HCT116 (cell line): ENCODE measurements around the gene MST1R. TPM values are rescaled to one million over a fixed set of nuclear protein-coding genes. Genes with fewer than 3 reads are reported as not detected.

Source experiments
- ATAC-seq: fragments of 200-7000 bp; cut with Tn5 transposase; 2 replicates; pipeline ENCODE4 v1.9.1; 2020; ENCODE audit warnings: mild to moderate bottlenecking, moderate library complexity
- BruUV-seq: library from RNA; stranded (reverse); fragments of 400-500 nt; replicated peaks from 2 replicates; lab custom pipeline; 2021; lab: Mats Ljungman, UMichigan
- CTCF ChIA-PET: fragments of 300-600 bp; sonication (Branson Sonifier 250); formaldehyde crosslinking; loops from one replicate; lab custom pipeline; 2021; ENCODE audit warnings: antibody characterized with exemption; lab: Charles Lee
- POLR2A ChIA-PET: fragments of 300-600, 350-600 bp; sonication (Branson Sonifier 250); formaldehyde crosslinking; loops from one replicate; lab custom pipeline; 2021; ENCODE audit warnings: antibody characterized with exemption; lab: Charles Lee
- RAD21 ChIA-PET, 2 experiments: fragments of 300-600 bp; sonication (Branson Sonifier 250); formaldehyde crosslinking; loops; one replicate each; lab custom pipeline; 2023; ENCODE audit warnings: low total read pairs in 2 of 2; ENCODE audit not compliant: uncharacterized antibody in 2 of 2, unreplicated experiment in 2 of 2, low non-redundant PET in 1 of 2; lab: Charles Lee
- DNase-seq: peaks from one replicate; pipeline ENCODE4 v3.0.0-alpha.2; 2010; ENCODE audit warnings: low read depth, low spot score
- H2AFZ ChIP-seq: fragments of 200-600 bp; shearing (Covaris generic), sonication (generic); 2 replicates; pipeline ENCODE4 v1.6.1; 2017; ENCODE audit warnings: low read depth, mixed run types, mixed read lengths, antibody characterized with exemption, low read length; ENCODE audit not compliant: poor library complexity, severe bottlenecking
- H3K27ac ChIP-seq: 2 replicates; pipeline ENCODE4 v1.5.1; 2012; ENCODE audit warnings: low read depth, low read length
- H3K27me3 ChIP-seq: fragments of 200-600 bp; sonication (generic); 2 replicates; pipeline ENCODE4 v1.6.1; 2016; ENCODE audit warnings: mixed run types, low read length, mixed read lengths; ENCODE audit not compliant: insufficient read depth
- H3K36me3 ChIP-seq, 2 experiments: fragments of 200-500 bp in 1 of 2; fragments of 200-600 bp in 1 of 2; sonication (Bioruptor generic) in 1 of 2; sonication (generic) in 1 of 2; 2 replicates each; pipeline versions ENCODE4 v1.5.1 to v1.6.1; 2014 to 2016; ENCODE audit warnings: low read length in 2 of 2, inconsistent platforms in 1 of 2, mixed read lengths in 1 of 2, mixed run types in 1 of 2; ENCODE audit not compliant: insufficient read depth in 2 of 2, control insufficient read depth in 1 of 2
- H3K4me1 ChIP-seq, 2 experiments: fragments of 200-600 bp in 1 of 2; sonication (generic) in 1 of 2; 2 replicates each; pipeline versions ENCODE4 v1.5.1 to v1.6.1; 2012 to 2017; ENCODE audit warnings: low read length in 2 of 2, inconsistent platforms in 1 of 2, mild to moderate bottlenecking in 1 of 2, mixed read lengths in 1 of 2, mixed run types in 1 of 2, moderate library complexity in 1 of 2; ENCODE audit not compliant: insufficient read depth in 2 of 2, control insufficient read depth in 1 of 2
- H3K4me2 ChIP-seq: fragments of 200-600 bp; sonication (generic); 2 replicates; pipeline ENCODE4 v1.6.1; 2017; ENCODE audit warnings: mixed run types, low read length, mixed read lengths
- H3K4me3 ChIP-seq, 2 experiments: fragments of 200-600 bp in 1 of 2; sonication (generic) in 1 of 2; replicated peaks in 1 of 2; 2 replicates each; pipeline ENCODE4 v1.5.1; 2011 to 2016; ENCODE audit warnings: low read length in 2 of 2, control low read depth in 1 of 2, low read depth in 1 of 2, mild to moderate bottlenecking in 1 of 2, mixed read lengths in 1 of 2, mixed run types in 1 of 2
- H3K79me2 ChIP-seq: fragments of 200-600 bp; sonication (generic); 2 replicates; pipeline ENCODE4 v1.6.1; 2017; ENCODE audit warnings: mild to moderate bottlenecking, mixed run types, low read length, moderate library complexity, mixed read lengths; ENCODE audit not compliant: insufficient read depth
- H3K9ac ChIP-seq: fragments of 200-600 bp; sonication (generic); 2 replicates; pipeline ENCODE4 v1.6.1; 2016; ENCODE audit warnings: low read length, mixed read lengths
- H3K9me2 ChIP-seq: fragments of 200-600 bp; sonication (generic), shearing (Covaris generic); 2 replicates; pipeline ENCODE4 v1.6.1; 2017; ENCODE audit warnings: mixed run types, mild to moderate bottlenecking, moderate library complexity; ENCODE audit not compliant: insufficient read depth
- H3K9me3 ChIP-seq, 2 experiments: fragments of 200-500 bp in 1 of 2; fragments of 200-600 bp in 1 of 2; sonication (Bioruptor generic) in 1 of 2; sonication (generic) in 1 of 2; 2 replicates each; pipeline ENCODE4 v1.6.1; 2014 to 2017; ENCODE audit warnings: low read length in 2 of 2, mixed read lengths in 2 of 2, inconsistent platforms in 1 of 2, low read depth in 1 of 2, mild to moderate bottlenecking in 1 of 2, mixed run types in 1 of 2, moderate library complexity in 1 of 2; ENCODE audit not compliant: control insufficient read depth in 1 of 2, insufficient read depth in 1 of 2
- H4K20me1 ChIP-seq: fragments of 200-600 bp; sonication (generic), shearing (Covaris generic); 2 replicates; pipeline ENCODE4 v1.6.1; 2017; ENCODE audit warnings: mixed run types, mild to moderate bottlenecking, moderate library complexity; ENCODE audit not compliant: insufficient read depth
- ATF3 ChIP-seq: IDR thresholded peaks from 2 replicates; pipeline ENCODE4 v1.6.1; 2012
- CTCF ChIP-seq, 3 experiments: fragments of 200-600 bp in 1 of 3; sonication (generic) in 1 of 3; IDR thresholded peaks in 2 of 3; conservative IDR thresholded peaks in 1 of 3; 2 replicates each; pipeline ENCODE4 v1.5.1; 2012 to 2017; ENCODE audit warnings: low read depth in 2 of 3, low read length in 2 of 3, antibody characterized with exemption in 1 of 3, borderline replicate concordance in 1 of 3, control low read depth in 1 of 3, mild to moderate bottlenecking in 1 of 3, mixed read lengths in 1 of 3, mixed run types in 1 of 3, moderate library complexity in 1 of 3; ENCODE audit not compliant: insufficient read depth in 1 of 3
- MAX ChIP-seq: IDR thresholded peaks from 2 replicates; pipeline ENCODE4 v1.6.1; 2012
- REST ChIP-seq: IDR thresholded peaks from 2 replicates; pipeline ENCODE4 v1.6.1; 2012; ENCODE audit warnings: low read depth
- SP1 ChIP-seq: IDR thresholded peaks from 2 replicates; pipeline ENCODE4 v1.6.1; 2012; ENCODE audit warnings: low read depth
- SRF ChIP-seq: IDR thresholded peaks from 2 replicates; pipeline ENCODE4 v1.6.1; 2012; ENCODE audit warnings: low read depth
- TCF7L2 ChIP-seq: IDR thresholded peaks from 2 replicates; pipeline ENCODE4 v1.7.0; 2011; ENCODE audit warnings: borderline replicate concordance, inconsistent platforms; ENCODE audit not compliant: insufficient read depth, insufficient read length; ENCODE audit errors: extremely low read depth
- intact Hi-C: fragments of 100-400 bp; cut with micrococcal nuclease; formaldehyde crosslinking; loops from 2 replicates; pipeline ENCODE4 v1.10.0; 2022
- total RNA-seq: library from RNA; stranded (reverse); gene quantifications from one replicate; pipeline ENCODE4 v1.2.1, GENCODE V29; 2021; ENCODE audit not compliant: unreplicated experiment

Gene MST1R
- total RNA-seq, 1 experiment from 2014 or later = 113 TPM

GRCh38 chr3:49916686-49917085 is 13.0 kb upstream of the MST1R start:
- BruUV-seq = no TSS peak
- no peak overlapping the region for H3K4me2 ChIP-seq
- H3K79me2 ChIP-seq = no peaks in the 10 kb centered on the region
- POLR2A ChIA-PET = no interaction called here
- RAD21 ChIA-PET = no interaction called here
- H3K4me3 ChIP-seq = no peak overlapping the region
- ATAC-seq (no peak), DNase-seq (no peak)
- H3K9ac ChIP-seq = no peak overlapping the region
- no peak for TF ChIP-seq MAX
- TF ChIP-seq TCF7L2 = no peak
- no peak for TF ChIP-seq SP1
- TF ChIP-seq CTCF (IDR thresholded peaks at IDR 0.05 in 2 of 3, conservative IDR thresholded peaks at IDR 0.05 in 1 of 3; ENCODE audit: borderline replicate concordance in 1 of 3, insufficient read depth in 1 of 3, low read depth in 2 of 3, low read length in 2 of 3) = no peak
- TF ChIP-seq ATF3 = no peak
- H3K9me3 ChIP-seq = no peaks in the 10 kb centered on the region
- H3K27ac ChIP-seq = no peak overlapping the region
- CTCF ChIA-PET = no interaction called here
- H3K36me3 ChIP-seq = no peaks in the 10 kb centered on the region
- no peaks in the 10 kb centered on the region for H3K9me2 ChIP-seq
- no peaks in the 10 kb centered on the region for H4K20me1 ChIP-seq
- H3K4me1 ChIP-seq = no peaks in the 10 kb centered on the region
- H3K27me3 ChIP-seq = no peaks in the 10 kb centered on the region
- intact Hi-C loops = no loop called here
- H2AFZ ChIP-seq = no peak overlapping the region

GRCh38 chr3:49914906-49915305 is 11.2 kb upstream of the MST1R start:
- POLR2A ChIA-PET = interaction anchor here (1.3 kb wide), 1 partner anchor 14 kb away, joined by 4 read pairs; the partner anchor contains the start of gene MON1A
- Histone ChIP-seq H3K36me3 (0 out of 4 replicates have a peak, but pooled peaks cover 0 to 3% of the 10 kb centered on the region in 2 experiments), H3K9ac (no peak overlapping the region), H3K79me2 (no peaks in the 10 kb centered on the region), H3K4me3 (no peak overlapping the region), H3K9me3 (no peaks in the 10 kb centered on the region), H4K20me1 (no peaks in the 10 kb centered on the region), H3K27me3 (no peaks in the 10 kb centered on the region)
- CTCF ChIA-PET = no interaction called here
- TF ChIP-seq CTCF (IDR thresholded peaks at IDR 0.05 in 2 of 3, conservative IDR thresholded peaks at IDR 0.05 in 1 of 3; ENCODE audit: borderline replicate concordance in 1 of 3, insufficient read depth in 1 of 3, low read depth in 2 of 3, low read length in 2 of 3) = no peak
- no peak for TF ChIP-seq REST
- no peak for TF ChIP-seq SRF
- no peak for TF ChIP-seq ATF3
- TF ChIP-seq, all 23 proteins: peak for 0
- ATAC-seq = no peak
- H3K4me1 ChIP-seq = no peaks in the 10 kb centered on the region
- no peaks in the 10 kb centered on the region for H3K9me2 ChIP-seq
- RAD21 ChIA-PET = no interaction called here
- H2AFZ ChIP-seq = no peak overlapping the region
- no peak overlapping the region for H3K27ac ChIP-seq
- DNase-seq = no peak
- no peak overlapping the region for H3K4me2 ChIP-seq
- intact Hi-C loops = no loop called here
- no TSS peak for BruUV-seq
